HL-60 (cell line): Measurements from ENCODE around the gene EDN3.
"Not testable (repeated sequence)": the region's sequence is repeated elsewhere in the genome, so short reads cannot be mapped to it uniquely, and the experiment has no call there.

Experiments used
- DNase-seq, 2 experiments: peaks; one replicate each; pipeline ENCODE4 v3.0.0-alpha.2; 2010 to 2020; ENCODE audit warnings: low read depth in 1 of 2, low spot score in 1 of 2
- H3K27ac ChIP-seq: fragments of 250-450 bp; sonication (Bioruptor Pico); replicated peaks from 2 replicates; pipeline ENCODE4 v1.5.1; 2020; ENCODE audit warnings: mild to moderate bottlenecking, moderate library complexity
- H3K27me3 ChIP-seq: fragments of 250-450 bp; sonication (Bioruptor Pico); 2 replicates; pipeline ENCODE4 v1.5.1; 2021; ENCODE audit warnings: mild to moderate bottlenecking, moderate library complexity; ENCODE audit not compliant: insufficient read depth, poor library complexity, severe bottlenecking
- H3K4me3 ChIP-seq: replicated peaks from 2 replicates; pipeline ENCODE4 v1.5.1; 2011; ENCODE audit warnings: mild to moderate bottlenecking, control low read depth, low read length; ENCODE audit not compliant: insufficient read depth
- GABPA ChIP-seq: IDR thresholded peaks from 2 replicates; pipeline ENCODE4 v1.6.1; 2012; ENCODE audit warnings: low read depth
- POLR2AphosphoS5 ChIP-seq: IDR thresholded peaks from 2 replicates; pipeline ENCODE4 v1.6.1; 2012; ENCODE audit warnings: low read depth
- SPI1 ChIP-seq: IDR thresholded peaks from 2 replicates; pipeline ENCODE4 v1.6.1; 2012; ENCODE audit warnings: low read depth, mild to moderate bottlenecking, borderline replicate concordance
- TF ChIP-seq, protein P1 (sequence below): IDR thresholded peaks from one replicate; pipeline ENCODE4 v1.5.1; 2011; ENCODE audit warnings: low read length, control low read depth, inconsistent platforms; ENCODE audit not compliant: insufficient read depth
- TF ChIP-seq, protein P2 (sequence below): IDR thresholded peaks from 2 replicates; pipeline ENCODE4 v1.6.1; 2012; ENCODE audit warnings: low read depth; ENCODE audit not compliant: insufficient replicate concordance

EDN3 gene

DNA sequence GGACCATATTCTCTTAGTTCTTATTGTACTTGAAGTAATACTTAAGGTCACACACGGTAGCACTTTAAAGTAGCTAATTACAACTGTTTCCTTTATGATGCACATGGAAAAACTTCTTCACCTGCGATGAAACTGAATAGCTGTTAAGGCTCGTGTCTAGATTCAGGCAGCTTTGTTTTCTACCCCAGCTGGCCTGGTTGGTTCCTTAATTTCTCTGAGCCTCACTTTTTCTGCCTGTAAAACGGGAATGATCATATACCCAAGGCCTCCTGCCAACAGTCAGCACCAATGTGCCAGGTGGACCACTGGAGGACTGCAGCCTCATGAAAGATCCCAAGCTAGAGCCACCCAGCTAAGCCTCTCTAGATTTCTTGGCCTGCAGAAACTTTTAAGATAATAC, 35.0 kb downstream of the EDN3 start:
- no peak for DNase-seq
- Histone ChIP-seq H3K27me3 (no peaks in the 10 kb centered on the region), H3K27ac (no peak overlapping the region), H3K4me3 (no peak overlapping the region)
- no peak for TF ChIP-seq SPI1
- TF ChIP-seq, protein P1, sequence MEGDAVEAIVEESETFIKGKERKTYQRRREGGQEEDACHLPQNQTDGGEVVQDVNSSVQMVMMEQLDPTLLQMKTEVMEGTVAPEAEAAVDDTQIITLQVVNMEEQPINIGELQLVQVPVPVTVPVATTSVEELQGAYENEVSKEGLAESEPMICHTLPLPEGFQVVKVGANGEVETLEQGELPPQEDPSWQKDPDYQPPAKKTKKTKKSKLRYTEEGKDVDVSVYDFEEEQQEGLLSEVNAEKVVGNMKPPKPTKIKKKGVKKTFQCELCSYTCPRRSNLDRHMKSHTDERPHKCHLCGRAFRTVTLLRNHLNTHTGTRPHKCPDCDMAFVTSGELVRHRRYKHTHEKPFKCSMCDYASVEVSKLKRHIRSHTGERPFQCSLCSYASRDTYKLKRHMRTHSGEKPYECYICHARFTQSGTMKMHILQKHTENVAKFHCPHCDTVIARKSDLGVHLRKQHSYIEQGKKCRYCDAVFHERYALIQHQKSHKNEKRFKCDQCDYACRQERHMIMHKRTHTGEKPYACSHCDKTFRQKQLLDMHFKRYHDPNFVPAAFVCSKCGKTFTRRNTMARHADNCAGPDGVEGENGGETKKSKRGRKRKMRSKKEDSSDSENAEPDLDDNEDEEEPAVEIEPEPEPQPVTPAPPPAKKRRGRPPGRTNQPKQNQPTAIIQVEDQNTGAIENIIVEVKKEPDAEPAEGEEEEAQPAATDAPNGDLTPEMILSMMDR: no peak
- TF ChIP-seq, protein P2, sequence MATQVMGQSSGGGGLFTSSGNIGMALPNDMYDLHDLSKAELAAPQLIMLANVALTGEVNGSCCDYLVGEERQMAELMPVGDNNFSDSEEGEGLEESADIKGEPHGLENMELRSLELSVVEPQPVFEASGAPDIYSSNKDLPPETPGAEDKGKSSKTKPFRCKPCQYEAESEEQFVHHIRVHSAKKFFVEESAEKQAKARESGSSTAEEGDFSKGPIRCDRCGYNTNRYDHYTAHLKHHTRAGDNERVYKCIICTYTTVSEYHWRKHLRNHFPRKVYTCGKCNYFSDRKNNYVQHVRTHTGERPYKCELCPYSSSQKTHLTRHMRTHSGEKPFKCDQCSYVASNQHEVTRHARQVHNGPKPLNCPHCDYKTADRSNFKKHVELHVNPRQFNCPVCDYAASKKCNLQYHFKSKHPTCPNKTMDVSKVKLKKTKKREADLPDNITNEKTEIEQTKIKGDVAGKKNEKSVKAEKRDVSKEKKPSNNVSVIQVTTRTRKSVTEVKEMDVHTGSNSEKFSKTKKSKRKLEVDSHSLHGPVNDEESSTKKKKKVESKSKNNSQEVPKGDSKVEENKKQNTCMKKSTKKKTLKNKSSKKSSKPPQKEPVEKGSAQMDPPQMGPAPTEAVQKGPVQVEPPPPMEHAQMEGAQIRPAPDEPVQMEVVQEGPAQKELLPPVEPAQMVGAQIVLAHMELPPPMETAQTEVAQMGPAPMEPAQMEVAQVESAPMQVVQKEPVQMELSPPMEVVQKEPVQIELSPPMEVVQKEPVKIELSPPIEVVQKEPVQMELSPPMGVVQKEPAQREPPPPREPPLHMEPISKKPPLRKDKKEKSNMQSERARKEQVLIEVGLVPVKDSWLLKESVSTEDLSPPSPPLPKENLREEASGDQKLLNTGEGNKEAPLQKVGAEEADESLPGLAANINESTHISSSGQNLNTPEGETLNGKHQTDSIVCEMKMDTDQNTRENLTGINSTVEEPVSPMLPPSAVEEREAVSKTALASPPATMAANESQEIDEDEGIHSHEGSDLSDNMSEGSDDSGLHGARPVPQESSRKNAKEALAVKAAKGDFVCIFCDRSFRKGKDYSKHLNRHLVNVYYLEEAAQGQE: no peak
- no peak for TF ChIP-seq POLR2AphosphoS5
- TF ChIP-seq GABPA: no peak

DNA sequence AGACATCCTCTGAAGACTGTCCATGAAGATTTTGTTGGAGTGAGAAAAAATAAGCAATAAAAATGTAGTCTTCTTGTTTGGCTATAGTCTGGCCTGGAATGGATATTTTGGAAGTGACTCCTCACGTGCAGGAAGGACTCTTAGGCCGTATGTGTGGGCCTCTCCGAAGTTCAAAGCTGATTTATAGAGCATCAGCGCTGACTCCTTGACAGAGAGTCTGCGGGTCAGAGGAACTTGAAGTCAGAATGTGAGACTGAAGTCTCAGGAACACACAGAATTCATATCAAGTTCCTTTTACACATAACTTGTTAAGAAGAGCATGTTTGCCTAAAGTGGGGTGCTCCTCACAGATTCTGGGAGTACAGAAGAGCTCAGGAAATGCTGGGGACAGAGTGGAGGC, 36.1 kb downstream of the EDN3 start:
- Histone ChIP-seq H3K27me3 (no peaks in the 10 kb centered on the region), H3K4me3 (no peak overlapping the region), H3K27ac (no peak overlapping the region)
- DNase-seq: no peak
- TF ChIP-seq, protein P2: no peak
- TF ChIP-seq, protein P1: no peak
- TF ChIP-seq SPI1: no peak
- TF ChIP-seq POLR2AphosphoS5: no peak
- no peak for TF ChIP-seq GABPA

DNA sequence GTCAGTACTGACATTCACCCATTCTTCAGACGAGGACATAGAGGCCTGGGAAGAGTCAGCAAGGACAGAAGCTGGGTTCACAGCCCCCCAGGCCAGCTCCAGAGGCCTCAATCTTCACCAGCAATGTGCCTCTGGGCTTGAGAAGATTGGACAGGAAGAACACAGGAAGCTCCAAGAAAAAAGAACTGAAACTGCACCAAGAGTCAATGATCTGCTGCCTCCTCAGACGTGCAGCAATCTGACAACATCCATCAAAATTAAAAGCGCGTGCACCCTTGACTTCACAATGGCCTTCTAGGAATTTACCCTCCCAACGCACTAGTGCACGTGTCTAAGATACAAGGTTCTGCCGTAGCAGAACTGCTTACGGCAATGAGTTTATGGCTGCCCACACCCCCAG, 38.0 kb downstream of the EDN3 start:
- not testable (repeated sequence) for H3K27me3 ChIP-seq, H3K27ac ChIP-seq, DNase-seq, H3K4me3 ChIP-seq

DNA sequence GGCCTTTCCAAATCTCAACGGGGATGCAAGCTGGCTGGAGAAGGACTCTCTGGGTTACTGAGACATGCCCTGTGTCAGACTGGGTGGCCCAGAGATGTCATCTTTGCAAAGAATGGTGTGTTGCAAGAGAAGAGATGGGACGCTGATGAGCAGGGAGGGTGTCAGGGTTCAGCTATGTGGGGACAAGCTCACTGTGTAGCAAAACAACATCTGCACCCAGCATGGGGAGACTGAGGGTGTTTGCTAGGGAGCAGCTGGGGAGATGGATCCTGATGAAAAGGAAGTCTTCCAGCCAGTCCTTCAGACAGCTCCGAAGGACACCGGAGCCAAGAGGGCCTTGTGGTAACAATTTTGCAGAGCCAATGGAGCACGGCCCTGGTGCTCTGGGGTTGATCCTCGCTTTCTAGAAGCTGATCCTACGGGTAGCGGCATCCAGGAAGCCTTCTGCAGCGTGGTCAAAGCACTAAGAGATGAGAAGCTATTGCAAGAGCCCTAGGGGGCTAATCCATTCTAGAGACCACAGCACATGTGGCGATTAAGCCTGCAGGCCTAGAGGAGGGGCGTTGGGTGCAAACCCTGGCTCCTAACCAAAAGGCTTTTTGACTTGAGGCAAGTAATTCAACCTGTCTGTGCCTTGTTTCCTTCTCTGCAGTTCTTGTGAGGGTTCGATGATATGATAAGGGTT, 39.9 kb downstream of the EDN3 start:
- H3K27me3 ChIP-seq: no peaks in the 10 kb centered on the region
- no peak for DNase-seq
- no peak overlapping the region for H3K27ac ChIP-seq
- TF ChIP-seq GABPA (no peak), POLR2AphosphoS5 (no peak), SPI1 (no peak)
- TF ChIP-seq, protein P1: no peak
- TF ChIP-seq, protein P2: no peak
- H3K4me3 ChIP-seq: no peak overlapping the region
